Thoracic aorta (tissue), 2 donors: ENCODE measurements around the gene TKTL1. TPM values are rescaled to one million over a fixed set of nuclear protein-coding genes. Genes with fewer than 3 reads are reported as not detected.
"Not testable (repeated sequence)": the region's sequence is repeated elsewhere in the genome, so short reads cannot be mapped to it uniquely, and the experiment has no call there.

ENCODE experiments used
- ATAC-seq: fragments of 150-250 bp; one replicate; pipeline ENCODE4 v1.8.0; 2017; ENCODE audit warnings: low read depth; ENCODE audit not compliant: insufficient number of reproducible peaks, low FRiP score
- DNase-seq: peaks from one replicate; pipeline ENCODE4 v3.0.0-alpha.2; 2020; ENCODE audit warnings: low spot score
- H3K27ac ChIP-seq, 2 donors: fragments of 200-600 bp; sonication (generic); 1 replicate in 1 of 2; 2 replicates in 1 of 2; pipeline ENCODE4 v1.5.1; 2016; ENCODE audit warnings: mild to moderate bottlenecking in 2 of 2, moderate library complexity in 2 of 2
- H3K27me3 ChIP-seq: fragments of 200-600 bp; sonication (generic); replicated peaks from 2 replicates; pipeline ENCODE4 v1.6.0; 2016; ENCODE audit warnings: mild to moderate bottlenecking; ENCODE audit not compliant: insufficient read depth
- H3K36me3 ChIP-seq: fragments of 200-600 bp; sonication (generic); one replicate; pipeline ENCODE4 v1.5.1; 2016
- H3K4me1 ChIP-seq, 2 donors: fragments of 200-600 bp; sonication (generic); 1 replicate in 1 of 2; 2 replicates in 1 of 2; pipeline versions ENCODE4 v1.5.1 to v1.6.0; 2016; ENCODE audit warnings: low read depth in 2 of 2, mild to moderate bottlenecking in 1 of 2; ENCODE audit not compliant: control insufficient read depth in 1 of 2
- H3K4me3 ChIP-seq: fragments of 200-600 bp; sonication (generic); 2 replicates; pipeline ENCODE4 v1.5.1; 2016; ENCODE audit warnings: mild to moderate bottlenecking
- H3K9me3 ChIP-seq: fragments of 200-600 bp; sonication (generic); 2 replicates; pipeline ENCODE4 v1.5.1; 2016
- total RNA-seq, 2 donors: library from RNA; depleted of rRNA; stranded (reverse); fragments of >200 nt; gene quantifications; one replicate each; pipeline versions ENCODE4 v1.1.0 to v1.2.3, GENCODE V29; 2016
- TF ChIP-seq, protein P1 (sequence below): fragments of 200-600 bp; sonication (generic); IDR thresholded peaks from one replicate; pipeline ENCODE4 v1.5.1; 2019; ENCODE audit warnings: antibody characterized with exemption

The TKTL1 gene
- total RNA-seq, 2 donors from 2014 or later = 0.42 TPM; not detected in 1

DNA sequence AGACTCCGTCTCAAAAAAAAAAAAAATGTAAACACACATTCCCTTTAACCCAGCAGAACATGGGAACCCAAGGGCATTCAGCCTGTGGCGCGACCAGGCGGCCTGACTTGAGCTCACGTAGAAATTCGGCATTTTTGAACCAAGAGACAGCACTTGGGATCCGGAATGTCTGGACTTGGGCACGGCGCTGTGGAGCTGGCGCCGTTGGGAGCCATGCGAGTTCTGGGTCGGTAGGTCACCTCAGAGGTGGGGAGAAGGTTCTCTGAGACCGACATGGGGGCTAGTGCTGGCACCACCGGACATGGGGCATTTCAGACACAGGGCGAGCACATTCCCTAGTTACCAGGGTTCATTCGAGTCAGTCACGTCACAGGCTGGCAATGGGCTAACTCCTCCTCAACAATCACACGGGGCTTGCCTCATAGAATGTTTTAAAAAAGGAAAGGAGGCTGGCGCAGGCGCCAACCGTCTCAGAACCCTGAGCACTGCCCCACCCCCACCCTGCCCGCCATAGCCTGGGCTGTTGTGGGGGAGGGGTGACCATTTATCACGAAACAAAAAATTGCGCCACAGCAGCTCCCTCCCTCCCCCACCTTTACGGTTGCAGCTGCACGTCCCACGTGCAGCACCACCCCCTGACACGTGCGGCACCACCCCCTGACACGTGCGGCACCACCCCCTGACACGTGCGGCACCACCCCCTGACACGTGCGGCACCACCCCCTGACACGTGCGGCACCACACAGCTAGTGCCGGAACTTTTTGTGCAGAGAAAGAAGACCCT is 612 bp upstream of the TKTL1 start, which contains the start of gene TEX28:
Gene TEX28, minus strand, starts transcription at position 334 of the 784 bp plus-strand sequence. CDS start 3,007 bp downstream, outside the sequence.
- no peak for ATAC-seq

DNA sequence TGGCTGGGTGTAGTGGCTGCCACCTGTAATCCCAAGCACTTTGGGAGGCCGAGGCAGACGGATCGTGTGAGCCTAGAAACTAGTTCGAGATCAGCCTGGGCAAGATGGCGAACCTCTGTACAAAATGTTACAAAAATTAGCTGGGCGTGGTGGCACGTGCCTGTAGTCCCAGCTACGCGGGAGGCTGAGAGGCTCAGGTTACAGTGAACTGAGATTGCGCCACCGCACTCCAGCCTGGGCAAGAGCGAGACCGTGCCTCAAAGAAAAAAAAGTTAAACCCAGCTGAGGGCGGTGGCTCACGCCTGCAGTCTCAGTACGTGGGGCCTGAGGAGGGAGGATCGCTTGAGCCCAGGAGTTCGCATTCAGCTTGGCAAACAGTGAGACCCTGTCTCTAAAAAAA is 1.1 kb downstream of the TKTL1 start:
- no peaks in the 10 kb centered on the region for H3K9me3 ChIP-seq
- H3K4me1 ChIP-seq = no peaks in the 10 kb centered on the region
- no peak overlapping the region for H3K27ac ChIP-seq
- H3K4me3 ChIP-seq = no peak overlapping the region
- TF ChIP-seq, protein P1, sequence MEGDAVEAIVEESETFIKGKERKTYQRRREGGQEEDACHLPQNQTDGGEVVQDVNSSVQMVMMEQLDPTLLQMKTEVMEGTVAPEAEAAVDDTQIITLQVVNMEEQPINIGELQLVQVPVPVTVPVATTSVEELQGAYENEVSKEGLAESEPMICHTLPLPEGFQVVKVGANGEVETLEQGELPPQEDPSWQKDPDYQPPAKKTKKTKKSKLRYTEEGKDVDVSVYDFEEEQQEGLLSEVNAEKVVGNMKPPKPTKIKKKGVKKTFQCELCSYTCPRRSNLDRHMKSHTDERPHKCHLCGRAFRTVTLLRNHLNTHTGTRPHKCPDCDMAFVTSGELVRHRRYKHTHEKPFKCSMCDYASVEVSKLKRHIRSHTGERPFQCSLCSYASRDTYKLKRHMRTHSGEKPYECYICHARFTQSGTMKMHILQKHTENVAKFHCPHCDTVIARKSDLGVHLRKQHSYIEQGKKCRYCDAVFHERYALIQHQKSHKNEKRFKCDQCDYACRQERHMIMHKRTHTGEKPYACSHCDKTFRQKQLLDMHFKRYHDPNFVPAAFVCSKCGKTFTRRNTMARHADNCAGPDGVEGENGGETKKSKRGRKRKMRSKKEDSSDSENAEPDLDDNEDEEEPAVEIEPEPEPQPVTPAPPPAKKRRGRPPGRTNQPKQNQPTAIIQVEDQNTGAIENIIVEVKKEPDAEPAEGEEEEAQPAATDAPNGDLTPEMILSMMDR = no peak
- no peaks in the 10 kb centered on the region for H3K36me3 ChIP-seq
- ATAC-seq = no peak
- no peak for DNase-seq
- no peaks in the 10 kb centered on the region for H3K27me3 ChIP-seq

More for the DNA sequence above, 612 bp upstream of the TKTL1 start, which contains the start of gene TEX28:
- H3K36me3 ChIP-seq = no peaks in the 10 kb centered on the region
- no peak within 1 kb of the TSS for H3K4me3 ChIP-seq
- H3K9me3 ChIP-seq = no peaks in the 10 kb centered on the region
- no peak for DNase-seq
- H3K4me1 ChIP-seq = no peaks in the 10 kb centered on the region
- TF ChIP-seq, protein P1 = no peak
- no peak within 1 kb of the TSS for H3K27ac ChIP-seq
- H3K27me3 ChIP-seq = no peaks in the 10 kb centered on the region

- H3K27me3 ChIP-seq = no peaks in the 10 kb centered on the region
- no peaks in the 10 kb centered on the region for H3K36me3 ChIP-seq
- H3K9me3 ChIP-seq = no peaks in the 10 kb centered on the region
- DNase-seq (no peak), ATAC-seq (no peak)
- TF ChIP-seq, protein P1 = no peak
- no peak overlapping the region for H3K4me3 ChIP-seq
- no peaks in the 10 kb centered on the region for H3K4me1 ChIP-seq
- no peak overlapping the region for H3K27ac ChIP-seq
Observed at GRCh38 chrX:154298312-154298711, 2.7 kb downstream of the TKTL1 start.

- Histone ChIP-seq H3K36me3 (no peaks in the 10 kb centered on the region), H3K4me1 (no peaks in the 10 kb centered on the region), H3K4me3 (no peak overlapping the region), H3K9me3 (no peaks in the 10 kb centered on the region), H3K27me3 (no peaks in the 10 kb centered on the region), H3K27ac (no peak overlapping the region)
- DNase-seq (no peak), ATAC-seq (no peak)
- TF ChIP-seq, protein P1 = no peak
Observed at GRCh38 chrX:154300816-154301215, 5.2 kb downstream of the TKTL1 start.

- DNase-seq, H3K36me3 ChIP-seq, H3K4me3 ChIP-seq, H3K9me3 ChIP-seq, H3K27me3 ChIP-seq, H3K4me1 ChIP-seq, ATAC-seq, H3K27ac ChIP-seq: not testable (repeated sequence)
Observed at GRCh38 chrX:154302998-154303397, 7.4 kb downstream of the TKTL1 start.
